Inflammatory macrophage treated with lipopolysaccharide for 1 hour (primary cell): ENCODE measurements around the gene SLC2A9.
A peak's percentile ranks its signal among the peaks of the same experiment; 100 is the strongest.

Source experiments
- DNase-seq, 2 donors: peaks; one replicate each; pipeline ENCODE4 v3.0.0-alpha.2; 2020 to 2022

The SLC2A9 gene

GRCh38 chr4:9880406-9881197, 140.7 kb downstream of the SLC2A9 start:
- DNase-seq: no peak

- DNase-seq: no peak
Measured at GRCh38 chr4:9877123-9877522, 144.2 kb downstream of the SLC2A9 start.

GRCh38 chr4:9875516-9875915, 145.8 kb downstream of the SLC2A9 start:
- peak; percentile 62 to 70 for DNase-seq

GRCh38 chr4:9874385-9874784, 146.9 kb downstream of the SLC2A9 start:
- no peak for DNase-seq

GRCh38 chr4:9870165-9870790, 151.0 kb downstream of the SLC2A9 start:
- DNase-seq: no peak

- no peak for DNase-seq
Measured at GRCh38 chr4:9867751-9868425, 153.4 kb downstream of the SLC2A9 start.

GRCh38 chr4:9866931-9867330, 154.4 kb downstream of the SLC2A9 start:
- DNase-seq: no peak

- no peak for DNase-seq
Measured at GRCh38 chr4:9861561-9861960, 159.7 kb downstream of the SLC2A9 start.

GRCh38 chr4:9859810-9860209, 161.5 kb downstream of the SLC2A9 start:
- DNase-seq: no peak

- DNase-seq: peak; percentile 3 to 27
Measured at GRCh38 chr4:9849538-9849920, 171.8 kb downstream of the SLC2A9 start.

- peak in 1 of 2 donors; percentile 7 for DNase-seq
Measured at GRCh38 chr4:9847968-9848748, 173.1 kb downstream of the SLC2A9 start.

- no peak for DNase-seq
Measured at GRCh38 chr4:9845791-9846493, 175.4 kb downstream of the SLC2A9 start.

- DNase-seq: no peak
Measured at GRCh38 chr4:9841072-9841471, 180.2 kb downstream of the SLC2A9 start.

- peak in 1 of 2 donors; percentile 25 for DNase-seq
Measured at GRCh38 chr4:9835430-9835829, 185.9 kb downstream of the SLC2A9 start.

- DNase-seq: no peak
Measured at GRCh38 chr4:9833421-9833820, 187.9 kb downstream of the SLC2A9 start.

- DNase-seq: no peak
Measured at GRCh38 chr4:9832640-9833039, 188.7 kb downstream of the SLC2A9 start.

- DNase-seq: no peak
Measured at GRCh38 chr4:9826551-9826950, 194.7 kb downstream of the SLC2A9 start.

- no peak for DNase-seq
Measured at GRCh38 chr4:9825049-9825448, 196.2 kb downstream of the SLC2A9 start.

GRCh38 chr4:9820343-9820742, 201.0 kb downstream of the SLC2A9 start:
- no peak for DNase-seq

GRCh38 chr4:9816285-9816684, 205.0 kb downstream of the SLC2A9 start:
- no peak for DNase-seq

- peak; percentile 65 to 83 for DNase-seq
Measured at GRCh38 chr4:9812501-9813340, 208.6 kb downstream of the SLC2A9 start.

- DNase-seq: peak; percentile 48 to 74
Measured at GRCh38 chr4:9811806-9812205, 209.5 kb downstream of the SLC2A9 start.
